HEK293 (cell line): Measurements from ENCODE around the gene PLEKHH3.

Source experiments
- CTCF ChIA-PET: fragments of 350-600 bp; formaldehyde crosslinking; extraction: SDS; loops from one replicate; lab custom pipeline; 2021; ENCODE audit warnings: antibody characterized with exemption; lab: Yijun Ruan, JAX
- POLR2A ChIA-PET: fragments of 300-600 bp; formaldehyde crosslinking; extraction: SDS; loops from one replicate; lab custom pipeline; 2020; ENCODE audit warnings: antibody characterized with exemption, inconsistent platforms; lab: Yijun Ruan, JAX
- H3K27ac ChIP-seq: fragments of 200-500 bp; sonication (Bioruptor generic); 2 replicates; pipeline ENCODE4 v1.5.1; 2014; ENCODE audit warnings: low read depth, low read length, control low read depth, inconsistent platforms; ENCODE audit errors: extremely low read depth
- H3K36me3 ChIP-seq, 2 experiments: fragments of 200-500 bp in 1 of 2; sonication (Bioruptor generic) in 1 of 2; 1 replicate in 1 of 2; 2 replicates in 1 of 2; pipeline ENCODE4 v1.5.1; 2014 to 2017; ENCODE audit warnings: inconsistent platforms in 2 of 2, low read length in 2 of 2; ENCODE audit not compliant: control insufficient read depth in 2 of 2, insufficient read depth in 1 of 2
- H3K4me1 ChIP-seq: fragments of 200-500 bp; sonication (Bioruptor generic); 2 replicates; pipeline ENCODE4 v1.5.1; 2014; ENCODE audit warnings: mild to moderate bottlenecking, low read length, inconsistent platforms; ENCODE audit not compliant: control insufficient read depth, insufficient read depth
- H3K4me3 ChIP-seq: 2 replicates; pipeline ENCODE4 v1.5.1; 2011; ENCODE audit warnings: low read depth, mild to moderate bottlenecking, control low read depth, low read length, moderate library complexity
- H3K9me3 ChIP-seq: fragments of 200-500 bp; sonication (Bioruptor generic); 2 replicates; pipeline ENCODE4 v1.5.1; 2014; ENCODE audit warnings: low read depth, low read length, inconsistent platforms; ENCODE audit not compliant: control insufficient read depth, insufficient read depth
- GLIS1 ChIP-seq: fragments of 450-650 bp; formaldehyde crosslinking; IDR thresholded peaks from 2 replicates; pipeline ENCODE4 v1.5.1; 2016; ENCODE audit warnings: missing biosample characterization, missing genetic modification characterization
- MYNN ChIP-seq: fragments of 450-650 bp; formaldehyde crosslinking; IDR thresholded peaks from 2 replicates; pipeline ENCODE4 v1.5.1; 2016; ENCODE audit warnings: missing biosample characterization, missing genetic modification characterization, borderline replicate concordance
- PRDM10 ChIP-seq: fragments of 450-650 bp; formaldehyde crosslinking; IDR thresholded peaks from 2 replicates; pipeline ENCODE4 v1.5.1; 2016; ENCODE audit warnings: missing biosample characterization, missing genetic modification characterization
- SP2 ChIP-seq: fragments of 450-650 bp; formaldehyde crosslinking; IDR thresholded peaks from 2 replicates; pipeline ENCODE4 v1.5.1; 2016; ENCODE audit warnings: missing biosample characterization, missing genetic modification characterization
- SP7 ChIP-seq: fragments of 450-650 bp; formaldehyde crosslinking; IDR thresholded peaks from 2 replicates; pipeline ENCODE4 v1.5.1; 2016; ENCODE audit warnings: missing biosample characterization, missing genetic modification characterization
- ZBTB10 ChIP-seq: fragments of 450-650 bp; formaldehyde crosslinking; IDR thresholded peaks from 2 replicates; pipeline ENCODE4 v1.5.1; 2016; ENCODE audit warnings: missing biosample characterization, missing genetic modification characterization
- ZFHX2 ChIP-seq: fragments of 450-650 bp; formaldehyde crosslinking; conservative IDR thresholded peaks from 2 replicates; pipeline ENCODE4 v1.5.1; 2016; ENCODE audit warnings: missing biosample characterization, missing genetic modification characterization
- ZNF521 ChIP-seq: fragments of 450-650 bp; formaldehyde crosslinking; IDR thresholded peaks from 2 replicates; pipeline ENCODE4 v1.5.1; 2017; ENCODE audit warnings: missing biosample characterization, mild to moderate bottlenecking, missing genetic modification characterization
- ZNF600 ChIP-seq: fragments of 450-650 bp; formaldehyde crosslinking; IDR thresholded peaks from 2 replicates; pipeline ENCODE4 v1.5.1; 2016; ENCODE audit warnings: missing biosample characterization, missing genetic modification characterization
- ZNF777 ChIP-seq: fragments of 450-650 bp; formaldehyde crosslinking; IDR thresholded peaks from 2 replicates; pipeline ENCODE4 v1.5.1; 2017; ENCODE audit warnings: missing biosample characterization, missing genetic modification characterization, borderline replicate concordance
- ZSCAN5A ChIP-seq: fragments of 450-650 bp; formaldehyde crosslinking; IDR thresholded peaks from 2 replicates; pipeline ENCODE4 v1.5.1; 2016; ENCODE audit warnings: missing biosample characterization, missing genetic modification characterization
- TF ChIP-seq, protein P1 (sequence below): fragments of 450-650 bp; formaldehyde crosslinking; IDR thresholded peaks from 2 replicates; pipeline ENCODE4 v1.5.1; 2017; ENCODE audit warnings: missing biosample characterization, missing genetic modification characterization
- TF ChIP-seq, protein P2 (sequence below): fragments of 450-650 bp; formaldehyde crosslinking; IDR thresholded peaks from 2 replicates; pipeline ENCODE4 v1.5.1; 2016; ENCODE audit warnings: missing biosample characterization, missing genetic modification characterization

The PLEKHH3 gene

DNA sequence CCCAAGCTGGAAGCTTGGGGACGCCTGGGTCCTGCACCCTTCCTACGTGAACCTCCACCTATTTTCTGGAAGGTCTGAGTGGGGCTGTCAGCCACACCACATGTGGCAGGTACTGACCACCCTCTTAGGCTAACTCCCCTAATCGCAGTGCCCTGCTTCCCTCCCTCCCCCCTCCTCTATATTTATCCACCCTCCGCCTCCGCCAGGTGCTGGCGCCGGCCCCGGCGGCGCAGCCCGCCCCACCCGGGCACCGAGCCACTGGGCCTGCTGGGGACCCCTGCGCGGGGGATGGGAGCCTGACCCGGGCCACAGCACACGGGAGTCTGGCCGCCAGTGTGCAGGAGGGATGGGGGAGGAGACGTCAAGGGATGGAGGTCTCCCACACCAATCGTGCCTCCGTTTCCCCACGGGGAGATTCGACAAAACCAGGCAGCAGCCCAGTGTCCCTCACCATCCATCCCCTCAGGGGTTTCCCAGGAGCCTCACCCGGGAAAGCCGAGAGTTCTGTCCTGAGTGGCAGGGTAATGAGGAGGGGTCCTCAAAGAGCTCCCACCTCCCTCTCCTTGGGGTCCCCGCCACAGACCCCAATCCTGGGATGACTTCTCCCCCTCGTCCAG lies 1.3 kb downstream of the PLEKHH3 start (continued):
- peak; percentile 96 for TF ChIP-seq PRDM10 (tag by site-specific recombination)
- TF ChIP-seq ZNF521 (tag by site-specific recombination), result no peak
- TF ChIP-seq SP7, result 0 out of 2 replicates have a peak, but pooled peaks have one; percentile 7
- TF ChIP-seq, protein P1, sequence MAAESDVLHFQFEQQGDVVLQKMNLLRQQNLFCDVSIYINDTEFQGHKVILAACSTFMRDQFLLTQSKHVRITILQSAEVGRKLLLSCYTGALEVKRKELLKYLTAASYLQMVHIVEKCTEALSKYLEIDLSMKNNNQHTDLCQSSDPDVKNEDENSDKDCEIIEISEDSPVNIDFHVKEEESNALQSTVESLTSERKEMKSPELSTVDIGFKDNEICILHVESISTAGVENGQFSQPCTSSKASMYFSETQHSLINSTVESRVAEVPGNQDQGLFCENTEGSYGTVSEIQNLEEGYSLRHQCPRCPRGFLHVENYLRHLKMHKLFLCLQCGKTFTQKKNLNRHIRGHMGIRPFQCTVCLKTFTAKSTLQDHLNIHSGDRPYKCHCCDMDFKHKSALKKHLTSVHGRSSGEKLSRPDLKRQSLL (tag by site-specific recombination), result no peak
- peak; percentile 69 for TF ChIP-seq GLIS1 (tag by site-specific recombination)
- no peak for TF ChIP-seq MYNN (tag by site-specific recombination)
- TF ChIP-seq ZFHX2 (tag by site-specific recombination), result peak; percentile 48; the same call in 1 of the 2 replicates
- no peak for TF ChIP-seq ZNF777 (tag by site-specific recombination)
- no peak for TF ChIP-seq ZBTB10
- no peak for TF ChIP-seq ZSCAN5A (tag by site-specific recombination)

DNA sequence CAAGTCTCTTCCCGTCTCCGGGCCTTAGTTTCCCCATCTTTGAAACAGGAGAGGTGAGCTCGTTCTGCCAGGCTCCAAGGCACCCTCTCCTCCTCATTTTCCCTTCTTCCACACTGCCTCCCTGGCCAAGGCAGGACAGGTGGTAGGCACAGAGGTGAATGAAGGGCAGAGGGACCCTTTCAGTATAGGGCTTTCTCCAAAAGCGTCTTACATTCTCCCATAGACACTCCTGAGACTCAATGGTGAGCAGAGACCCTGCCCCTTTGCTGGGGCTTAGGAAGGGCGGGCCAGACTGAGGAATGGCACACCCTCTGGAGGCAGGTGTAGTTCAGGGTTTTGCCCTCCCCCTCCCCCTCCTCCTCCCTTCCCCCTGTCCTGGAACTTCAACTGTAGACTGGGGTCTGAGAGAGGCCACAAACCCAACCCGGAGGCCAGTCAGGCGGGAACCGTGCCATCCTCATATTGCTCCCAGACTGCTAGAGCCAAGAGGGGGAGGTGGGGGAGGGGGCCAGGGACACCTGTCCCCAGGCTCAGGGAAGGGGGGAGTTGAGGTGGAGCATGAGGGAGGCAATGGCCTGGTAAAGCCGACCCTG lies 1.9 kb downstream of the PLEKHH3 start:
- TF ChIP-seq ZNF600 (tag by site-specific recombination) (peak; percentile 76; the same call in 1 of the 2 replicates), SP2 (peak; percentile 48)
- TF ChIP-seq, protein P2, sequence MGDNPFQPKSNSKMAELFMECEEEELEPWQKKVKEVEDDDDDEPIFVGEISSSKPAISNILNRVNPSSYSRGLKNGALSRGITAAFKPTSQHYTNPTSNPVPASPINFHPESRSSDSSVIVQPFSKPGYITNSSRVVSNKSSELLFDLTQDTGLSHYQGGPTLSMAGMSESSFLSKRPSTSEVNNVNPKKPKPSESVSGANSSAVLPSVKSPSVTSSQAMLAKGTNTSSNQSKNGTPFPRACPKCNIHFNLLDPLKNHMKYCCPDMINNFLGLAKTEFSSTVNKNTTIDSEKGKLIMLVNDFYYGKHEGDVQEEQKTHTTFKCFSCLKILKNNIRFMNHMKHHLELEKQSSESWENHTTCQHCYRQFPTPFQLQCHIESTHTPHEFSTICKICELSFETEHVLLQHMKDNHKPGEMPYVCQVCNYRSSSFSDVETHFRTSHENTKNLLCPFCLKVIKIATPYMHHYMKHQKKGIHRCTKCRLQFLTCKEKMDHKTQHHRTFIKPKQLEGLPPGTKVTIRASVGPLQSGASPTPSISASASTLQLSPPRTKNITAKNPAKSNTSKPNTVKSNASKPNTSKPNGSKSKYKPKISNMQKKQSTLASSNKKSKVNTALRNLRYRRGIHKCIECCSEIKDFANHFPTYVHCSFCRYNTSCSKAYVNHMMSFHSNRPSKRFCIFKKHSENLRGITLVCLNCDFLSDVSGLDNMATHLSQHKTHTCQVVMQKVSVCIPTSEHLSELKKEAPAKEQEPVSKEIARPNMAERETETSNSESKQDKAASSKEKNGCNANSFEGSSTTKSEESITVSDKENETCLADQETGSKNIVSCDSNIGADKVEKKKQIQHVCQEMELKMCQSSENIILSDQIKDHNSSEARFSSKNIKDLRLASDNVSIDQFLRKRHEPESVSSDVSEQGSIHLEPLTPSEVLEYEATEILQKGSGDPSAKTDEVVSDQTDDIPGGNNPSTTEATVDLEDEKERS, result no peak
- peaks cover 0 to 37% of the 10 kb centered on the region in 2 experiments; a peak in 2 of 3 replicates for H3K36me3 ChIP-seq
- ChIA-PET POLR2A (interaction anchor here (3.8 kb wide), 1 partner anchor 97 kb away, joined by 21 read pairs; the partner anchor contains the start of gene PSMC3IP), CTCF (interaction anchor here (0.6 to 2.8 kb wide), 8 partner anchors 14 to 464 kb away, joined by 3 to 18 read pairs (median 4); partner anchors contain the start of gene TUBG2)
- peak overlapping the region; percentile 8; the same call in 1 of the 2 replicates for H3K4me3 ChIP-seq
- H3K9me3 ChIP-seq, result no peaks in the 10 kb centered on the region
- H3K27ac ChIP-seq, result peak overlapping the region; percentile 82; the same call in 1 of the 2 replicates
- peaks cover 18% of the 10 kb centered on the region for H3K4me1 ChIP-seq
